ENCODE measurements around the gene TOMM6. TPM values are rescaled to one million over a fixed set of nuclear protein-coding genes. Genes with fewer than 3 reads are reported as not detected.
"Not testable (repeated sequence)": the region's sequence is repeated elsewhere in the genome, so short reads cannot be mapped to it uniquely, and the experiment has no call there.

Gene TOMM6
- total RNA-seq, 4 donors from 2014 or later = 96.3 to 134 (median 124) TPM

DNA sequence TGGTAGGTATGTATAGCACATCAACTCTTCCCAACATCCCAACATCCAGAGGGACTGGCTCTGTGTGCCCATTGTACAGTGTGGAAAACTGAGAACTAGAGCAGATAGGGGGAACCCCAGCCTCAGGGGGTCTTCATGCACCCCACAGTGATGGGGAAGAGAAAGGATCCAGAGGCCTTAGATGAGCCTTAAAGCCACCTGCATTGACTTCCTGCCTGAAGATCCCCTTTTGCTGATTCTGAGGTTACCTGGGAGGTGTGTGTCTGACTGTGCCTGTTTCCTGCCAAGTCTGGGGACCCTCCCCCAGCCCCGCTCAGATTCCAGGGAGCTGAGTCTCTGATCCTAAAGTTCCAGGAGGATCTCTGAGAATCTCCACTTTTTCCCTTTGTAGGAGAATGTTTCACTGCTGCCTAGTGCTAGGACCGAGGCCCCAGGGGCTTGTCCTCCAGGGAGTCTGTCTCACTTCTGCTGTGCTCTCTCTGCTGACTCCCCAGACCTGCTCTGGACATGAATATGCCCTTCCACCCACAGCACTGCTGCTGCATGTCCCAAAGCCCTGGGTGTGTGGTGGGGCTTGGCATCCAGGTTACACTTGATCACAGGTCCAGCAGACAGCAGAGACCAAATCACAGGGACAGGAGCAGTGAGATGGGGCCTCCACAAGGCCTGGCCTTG is 27.5 kb upstream of the TOMM6 start:
- Histone ChIP-seq H3K36me3 (no peaks in the 10 kb centered on the region), H3K27me3 (no peaks in the 10 kb centered on the region), H3K4me3 (replicated peaks in 1 of 3) (no peak overlapping the region), H3K9me3 (no peaks in the 10 kb centered on the region), H3K4me1 (no peaks in the 10 kb centered on the region), H3K27ac (no peak overlapping the region)
- 90 to 97% methylated on average over 1 to 2 of the region's 2 CpGs for WGBS, 2 donors
- DNase-seq = no peak
- TF ChIP-seq POLR2A (IDR thresholded peaks at IDR 0.05) = no peak
- TF ChIP-seq, protein P1, sequence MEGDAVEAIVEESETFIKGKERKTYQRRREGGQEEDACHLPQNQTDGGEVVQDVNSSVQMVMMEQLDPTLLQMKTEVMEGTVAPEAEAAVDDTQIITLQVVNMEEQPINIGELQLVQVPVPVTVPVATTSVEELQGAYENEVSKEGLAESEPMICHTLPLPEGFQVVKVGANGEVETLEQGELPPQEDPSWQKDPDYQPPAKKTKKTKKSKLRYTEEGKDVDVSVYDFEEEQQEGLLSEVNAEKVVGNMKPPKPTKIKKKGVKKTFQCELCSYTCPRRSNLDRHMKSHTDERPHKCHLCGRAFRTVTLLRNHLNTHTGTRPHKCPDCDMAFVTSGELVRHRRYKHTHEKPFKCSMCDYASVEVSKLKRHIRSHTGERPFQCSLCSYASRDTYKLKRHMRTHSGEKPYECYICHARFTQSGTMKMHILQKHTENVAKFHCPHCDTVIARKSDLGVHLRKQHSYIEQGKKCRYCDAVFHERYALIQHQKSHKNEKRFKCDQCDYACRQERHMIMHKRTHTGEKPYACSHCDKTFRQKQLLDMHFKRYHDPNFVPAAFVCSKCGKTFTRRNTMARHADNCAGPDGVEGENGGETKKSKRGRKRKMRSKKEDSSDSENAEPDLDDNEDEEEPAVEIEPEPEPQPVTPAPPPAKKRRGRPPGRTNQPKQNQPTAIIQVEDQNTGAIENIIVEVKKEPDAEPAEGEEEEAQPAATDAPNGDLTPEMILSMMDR (IDR thresholded peaks at IDR 0.05) = no peak
- intact Hi-C loops (cut with DNase I) = no loop called here

DNA sequence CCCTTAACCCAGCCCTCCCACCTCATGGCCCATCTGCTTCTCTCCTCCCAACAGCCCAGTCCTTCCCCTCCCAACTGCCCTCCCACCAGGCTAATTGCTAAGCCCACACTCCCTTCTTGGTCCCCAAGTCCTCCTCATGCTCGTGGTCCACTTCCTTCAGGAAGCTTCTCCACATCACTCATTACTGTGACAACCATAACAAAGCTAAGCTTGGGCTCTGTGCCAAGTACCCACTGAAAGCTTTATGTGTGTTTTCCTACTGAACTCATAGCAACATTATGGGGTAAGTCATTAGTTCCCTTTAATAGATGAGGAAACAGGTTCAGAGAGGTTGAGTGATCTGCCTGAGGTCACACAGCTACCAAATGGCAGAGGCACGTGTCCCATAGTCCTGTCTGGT is 24.0 kb upstream of the TOMM6 start:
- 21% methylated on average over 2 of the region's 2 CpGs for WGBS, 2 donors
- TF ChIP-seq POLR2A (IDR thresholded peaks at IDR 0.05) = no peak
- TF ChIP-seq, protein P1 (IDR thresholded peaks at IDR 0.05) = no peak

DNA sequence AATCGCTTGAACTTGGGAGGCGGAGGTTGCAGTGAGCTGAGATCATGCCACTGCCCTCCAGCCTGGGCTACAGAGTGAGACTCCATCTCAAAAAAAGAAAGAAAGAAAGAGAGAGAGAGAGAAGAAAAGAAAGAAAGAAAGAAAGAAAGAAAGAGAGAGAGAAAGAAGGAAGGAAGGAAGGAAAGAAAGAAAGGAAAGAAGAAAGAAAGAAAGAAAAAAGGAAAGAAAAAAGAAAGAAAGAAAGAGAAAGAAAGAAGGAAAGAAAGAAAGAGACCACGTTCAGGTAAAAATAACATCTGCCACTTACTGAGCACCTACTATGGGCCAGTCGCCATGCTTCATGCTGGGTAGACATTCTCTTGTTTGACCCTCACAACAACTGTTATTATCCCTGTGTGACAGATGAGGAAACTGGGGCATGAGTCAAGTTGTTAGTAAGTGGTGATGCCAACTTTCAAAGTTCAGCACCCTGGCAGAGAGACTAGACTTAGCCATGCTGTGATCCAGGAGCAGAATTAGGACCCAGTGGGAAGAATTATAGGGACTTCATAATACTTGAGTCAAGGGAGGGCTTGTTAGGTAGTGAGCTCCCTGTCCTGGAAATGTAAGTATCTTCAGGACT is 21.3 kb upstream of the TOMM6 start:
- 88 to 95% methylated on average over 4 of the region's 4 CpGs for WGBS, 2 donors
- not testable (repeated sequence) for H3K27ac ChIP-seq

More for the DNA sequence above, 24.0 kb upstream of the TOMM6 start:
- Histone ChIP-seq H3K27ac (no peak overlapping the region), H3K36me3 (no peaks in the 10 kb centered on the region), H3K9me3 (no peaks in the 10 kb centered on the region), H3K27me3 (no peaks in the 10 kb centered on the region), H3K4me3 (replicated peaks in 1 of 3) (no peak overlapping the region), H3K4me1 (peaks cover 0 to 5% of the 10 kb centered on the region in 2 donors)
- no peak for DNase-seq
- intact Hi-C loops (cut with DNase I) = no loop called here

DNA sequence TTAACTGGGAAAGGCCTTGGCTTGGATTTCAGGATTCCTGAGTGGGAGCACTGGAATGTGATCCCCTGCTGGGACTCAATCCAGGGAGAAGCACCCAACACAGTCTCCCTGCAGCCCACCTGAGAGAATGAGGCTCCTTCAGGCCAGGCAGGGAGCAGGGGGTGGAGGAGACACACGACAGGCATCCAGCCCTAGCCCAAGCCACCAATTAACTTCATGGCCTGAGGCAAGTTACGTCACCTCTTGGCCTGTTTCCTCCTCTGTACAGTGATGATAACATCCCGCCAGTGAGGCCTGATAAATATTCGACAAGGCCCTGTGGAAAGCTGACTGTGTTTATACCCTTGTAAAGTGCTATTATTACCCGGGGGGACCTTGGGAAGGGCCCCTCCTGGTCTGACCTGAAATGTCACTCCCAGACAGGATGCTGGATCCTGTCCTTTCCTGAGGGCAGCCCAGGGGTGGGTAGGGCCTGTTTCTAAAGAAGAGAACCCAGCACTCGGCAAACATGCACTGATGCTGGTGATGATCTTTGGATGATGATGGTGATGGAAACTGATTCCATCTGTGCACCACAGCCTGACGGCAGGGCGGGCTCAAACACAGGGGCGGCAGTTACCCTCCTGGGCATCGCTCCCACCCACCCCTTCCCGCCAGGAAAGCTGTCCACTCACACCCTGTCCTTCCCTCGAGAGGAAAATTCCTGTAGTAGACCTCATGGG is 20.2 kb upstream of the TOMM6 start:
- H3K4me1 ChIP-seq = peaks cover 0 to 12% of the 10 kb centered on the region in 2 donors
- TF ChIP-seq, protein P1 (IDR thresholded peaks at IDR 0.05) = no peak
- H3K27ac ChIP-seq = peak overlapping the region in 1 of 3 donors; percentile 7
- intact Hi-C loops (cut with DNase I) = no loop called here
- no peaks in the 10 kb centered on the region for H3K27me3 ChIP-seq
- 52 to 63% methylated on average over 8 to 12 of the region's 12 CpGs for WGBS, 2 donors
- no peak overlapping the region for H3K4me3 ChIP-seq (replicated peaks in 1 of 3)
- H3K36me3 ChIP-seq = peaks cover 19% of the 10 kb centered on the region in 2 donors
- H3K9me3 ChIP-seq = no peaks in the 10 kb centered on the region
- DNase-seq = no peak

More for the DNA sequence above, 21.3 kb upstream of the TOMM6 start:
- H3K4me3 ChIP-seq (replicated peaks in 1 of 3); H3K9me3 ChIP-seq; intact Hi-C loops (cut with DNase I); DNase-seq; H3K27me3 ChIP-seq; H3K36me3 ChIP-seq: not testable (repeated sequence)
- peaks cover 0 to 12% of the 10 kb centered on the region in 2 donors for H3K4me1 ChIP-seq

DNA sequence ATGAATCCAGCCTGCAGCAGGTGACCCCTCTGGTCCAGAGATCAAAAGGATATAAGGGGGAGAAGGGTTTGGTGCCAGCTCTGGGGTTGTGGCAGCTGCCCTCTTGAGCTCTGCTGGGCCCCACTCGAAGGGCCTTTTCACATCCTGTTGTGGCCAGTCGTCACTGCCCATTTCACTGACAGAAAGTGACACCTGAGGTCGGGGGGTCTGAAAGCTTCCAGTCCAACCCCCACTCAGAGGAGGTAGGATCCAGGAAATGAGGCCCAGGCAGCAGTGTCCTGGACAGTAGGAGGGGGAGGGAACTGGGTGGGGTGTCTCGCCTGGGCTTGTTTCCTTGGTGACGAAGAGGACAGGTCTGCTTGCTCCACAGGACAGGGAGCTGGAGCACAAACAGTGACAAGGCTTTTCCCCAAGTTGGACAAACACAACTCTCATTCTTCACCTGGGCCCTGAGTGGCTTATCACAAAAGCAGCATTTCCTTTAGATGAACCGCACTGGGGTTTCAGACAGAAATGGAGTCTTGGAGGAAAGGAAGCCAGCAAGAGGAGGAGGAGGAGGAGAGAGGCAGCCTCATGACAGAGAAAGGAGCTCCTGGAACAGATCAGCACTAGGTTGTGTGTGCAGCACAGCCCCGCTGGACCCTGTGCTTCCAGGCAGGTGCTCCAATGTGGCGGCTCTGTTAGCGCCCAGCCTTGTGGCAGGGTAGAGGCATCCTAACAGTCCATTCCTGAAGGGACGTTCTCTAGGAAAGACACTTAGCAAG is 18.8 kb upstream of the TOMM6 start:
- intact Hi-C loops (cut with DNase I) = no loop called here
- H3K36me3 ChIP-seq = peaks cover 27 to 28% of the 10 kb centered on the region in 2 donors

More for the DNA sequence above, 18.8 kb upstream of the TOMM6 start:
- Histone ChIP-seq H3K27ac (peak overlapping the region in 1 of 3 donors; percentile 28), H3K27me3 (no peaks in the 10 kb centered on the region), H3K4me3 (replicated peaks in 1 of 3) (no peak overlapping the region), H3K9me3 (no peaks in the 10 kb centered on the region), H3K4me1 (peaks cover 0 to 12% of the 10 kb centered on the region in 2 donors)
- peak; percentile 15 to 46 for DNase-seq
- 59 to 68% methylated on average over 10 of the region's 10 CpGs for WGBS, 2 donors
- TF ChIP-seq POLR2A (IDR thresholded peaks at IDR 0.05) = no peak
- TF ChIP-seq, protein P1 (IDR thresholded peaks at IDR 0.05) = no peak

Measured in thyroid gland (tissue), 4 donors.